GM19240 (cell line): ENCODE measurements around the gene CIT.

Experiments used
- DNase-seq: peaks from one replicate; pipeline ENCODE4 v3.0.0; 2011; ENCODE audit warnings: low spot score; ENCODE audit not compliant: insufficient read length

CIT gene

DNA sequence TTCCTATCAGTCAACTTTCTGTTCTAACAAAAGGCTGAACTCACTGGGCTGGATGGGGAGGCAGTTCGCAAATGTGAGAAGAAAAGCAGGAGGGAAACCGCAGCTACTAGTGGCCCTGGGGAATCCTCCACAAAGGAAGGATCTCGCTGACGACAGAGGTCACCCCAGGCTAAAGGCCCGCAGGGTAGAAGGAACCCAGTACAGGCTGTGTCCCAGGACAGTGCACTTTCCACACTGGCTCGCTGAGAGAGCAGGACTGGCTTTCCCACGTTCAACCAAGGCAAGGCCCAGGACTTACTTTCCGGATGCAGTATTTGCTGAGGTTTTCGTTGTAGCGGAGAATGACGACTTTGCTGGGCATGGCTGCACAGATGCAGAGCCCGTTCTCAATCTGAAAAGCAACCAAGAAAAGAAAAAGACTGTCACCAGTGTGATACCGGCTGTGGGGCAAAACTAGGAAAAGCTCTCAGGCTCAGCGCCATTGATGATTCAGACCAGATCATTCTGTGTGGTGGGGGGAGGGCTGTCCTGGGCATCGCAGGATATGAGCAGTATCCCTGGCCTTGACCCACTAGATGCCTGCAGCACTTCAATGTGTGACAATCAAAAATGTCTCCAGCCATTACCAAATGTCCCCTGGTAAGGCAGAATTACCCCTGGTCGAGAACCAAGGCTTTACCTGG lies 172.9 kb downstream of the CIT start:
- DNase-seq: no peak

DNA sequence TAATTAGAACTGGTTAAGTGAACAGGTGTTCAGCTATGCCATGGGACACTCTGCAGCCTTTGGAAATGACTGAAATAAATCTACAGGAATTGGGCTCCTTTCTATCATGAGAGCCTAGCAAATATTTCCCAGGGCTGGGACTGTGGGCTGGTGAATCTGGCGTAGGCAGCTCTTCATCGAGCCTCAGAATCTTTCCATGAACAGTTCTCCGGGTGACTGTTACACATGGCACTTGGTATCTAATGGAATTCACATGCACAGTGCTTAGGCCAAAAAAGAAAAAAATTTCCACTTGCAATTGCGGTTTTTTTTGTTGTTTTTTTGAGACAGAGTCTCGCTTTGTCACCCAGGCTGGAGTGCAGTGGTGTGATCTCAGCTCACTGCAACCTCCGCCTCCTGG lies 177.0 kb downstream of the CIT start:
- no peak for DNase-seq

DNA sequence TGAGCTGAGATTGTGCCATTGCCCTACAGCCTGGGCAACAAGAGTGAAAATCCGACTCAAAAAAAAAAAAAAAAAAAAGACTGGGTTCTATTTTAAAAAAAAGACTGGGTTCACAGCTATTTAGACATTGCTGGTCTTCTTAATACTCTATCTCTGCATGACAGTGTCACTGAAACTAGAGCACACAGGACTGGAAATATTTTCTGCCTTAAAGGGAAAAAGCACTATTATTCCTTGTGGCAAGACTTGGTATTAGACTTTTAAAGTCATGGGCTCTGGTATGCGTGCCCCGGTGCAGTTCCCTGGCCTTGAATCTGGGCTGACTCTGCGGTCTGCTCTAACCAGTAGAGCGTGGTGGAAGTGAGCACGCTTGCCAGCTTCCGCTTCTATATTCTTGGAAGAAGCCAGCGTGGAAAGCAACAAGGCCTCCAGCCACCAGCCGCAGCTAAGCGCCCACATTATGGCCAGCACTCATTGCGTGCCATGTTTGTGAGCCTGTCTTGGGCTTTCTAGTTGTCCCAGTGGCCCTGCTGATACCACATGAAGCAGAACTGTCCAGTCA lies 177.8 kb downstream of the CIT start:
- DNase-seq: no peak

DNA sequence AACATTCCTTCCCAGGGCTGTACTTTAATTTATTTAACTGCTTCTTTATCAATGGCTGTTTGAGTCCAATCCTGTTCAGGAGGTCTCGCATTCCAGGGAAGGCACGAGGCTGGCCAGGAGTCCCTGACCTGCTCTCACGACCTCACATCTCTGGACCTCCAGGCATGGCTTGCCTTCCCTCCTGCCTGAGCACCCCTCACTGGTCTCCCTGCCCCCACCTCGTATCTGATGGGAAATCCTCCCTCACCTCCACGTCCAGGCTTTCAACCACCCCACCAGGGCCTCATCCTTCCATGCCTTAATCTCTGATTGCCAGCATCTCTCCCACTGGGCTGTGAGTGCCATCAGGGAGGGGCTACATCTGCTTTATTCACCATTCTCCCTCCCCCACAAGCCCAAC lies 180.2 kb downstream of the CIT start:
- DNase-seq: no peak

DNA sequence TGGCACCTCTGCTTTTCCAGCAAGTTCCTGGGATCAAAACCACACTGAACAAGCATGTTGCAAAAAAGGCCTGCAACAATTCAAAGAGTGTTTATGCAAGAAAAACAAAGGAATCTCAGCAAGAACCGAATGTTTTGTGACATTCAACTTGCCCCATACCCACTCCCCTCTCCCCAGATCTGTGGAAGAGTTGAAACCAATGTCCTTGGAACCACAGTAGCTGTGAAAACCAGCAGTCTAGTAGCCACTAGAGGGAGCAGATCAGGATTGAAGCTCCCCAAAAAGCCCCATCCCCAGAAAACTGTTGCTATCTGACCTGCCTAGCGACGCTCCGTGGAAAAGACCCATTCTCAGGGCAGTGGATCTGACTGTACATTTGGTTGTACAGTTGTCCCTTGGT lies 182.1 kb downstream of the CIT start:
- no peak for DNase-seq

DNA sequence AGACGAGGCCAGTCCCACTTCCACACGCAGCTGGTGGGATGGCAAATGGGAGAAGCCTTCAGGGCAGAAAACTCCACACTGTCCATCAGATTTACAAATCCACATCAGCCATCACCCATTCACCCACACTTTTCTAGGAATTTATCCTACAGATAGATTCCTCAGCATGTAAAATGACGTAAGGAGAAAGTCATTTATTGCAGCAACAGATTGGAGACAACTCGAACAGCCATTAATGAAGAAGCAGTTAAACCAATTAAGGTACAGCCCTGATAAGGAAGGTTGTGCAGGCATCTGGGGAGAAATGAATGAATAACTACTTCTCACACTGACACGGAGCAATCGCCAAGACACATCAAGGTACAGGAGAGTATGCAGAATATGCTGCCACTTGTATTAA lies 183.0 kb downstream of the CIT start:
- no peak for DNase-seq

DNA sequence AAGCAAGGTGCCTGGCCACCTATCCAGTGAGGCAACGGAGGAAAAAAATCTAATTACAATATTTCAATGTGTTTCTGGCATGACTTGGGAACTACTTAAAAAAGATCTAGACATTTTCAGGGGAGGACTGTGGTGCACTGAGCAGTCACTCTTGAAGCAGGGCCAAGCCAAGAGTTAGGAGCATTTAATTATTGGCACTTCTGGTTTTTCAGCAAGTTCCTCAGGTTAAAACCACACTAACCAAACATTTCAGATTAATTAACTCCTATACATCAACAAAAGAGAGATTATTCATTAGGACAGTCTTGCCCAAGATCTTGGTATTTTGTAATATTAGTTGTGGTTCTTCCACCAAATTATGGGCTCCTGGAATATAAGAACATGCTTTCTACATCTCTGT lies 183.6 kb downstream of the CIT start:
- DNase-seq: no peak

DNA sequence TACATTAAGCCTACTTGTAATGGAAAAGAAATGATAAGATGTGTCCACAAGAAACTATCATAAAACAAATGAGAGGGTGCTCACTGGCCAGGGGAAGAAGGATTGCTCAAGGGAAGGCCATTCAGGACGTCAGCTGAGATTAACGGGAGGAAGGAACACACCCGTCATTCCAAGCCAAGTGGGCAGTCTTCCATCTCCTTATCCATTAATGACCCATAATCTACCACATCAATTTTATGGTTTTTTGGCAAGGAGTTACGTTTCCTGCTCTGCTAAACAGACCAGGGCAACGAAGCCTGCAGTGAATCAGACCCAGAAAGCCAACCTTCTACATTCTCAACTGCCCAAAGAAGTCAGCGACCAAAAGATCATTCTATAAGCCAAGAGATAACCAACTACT lies 184.1 kb downstream of the CIT start:
- no peak for DNase-seq

DNA sequence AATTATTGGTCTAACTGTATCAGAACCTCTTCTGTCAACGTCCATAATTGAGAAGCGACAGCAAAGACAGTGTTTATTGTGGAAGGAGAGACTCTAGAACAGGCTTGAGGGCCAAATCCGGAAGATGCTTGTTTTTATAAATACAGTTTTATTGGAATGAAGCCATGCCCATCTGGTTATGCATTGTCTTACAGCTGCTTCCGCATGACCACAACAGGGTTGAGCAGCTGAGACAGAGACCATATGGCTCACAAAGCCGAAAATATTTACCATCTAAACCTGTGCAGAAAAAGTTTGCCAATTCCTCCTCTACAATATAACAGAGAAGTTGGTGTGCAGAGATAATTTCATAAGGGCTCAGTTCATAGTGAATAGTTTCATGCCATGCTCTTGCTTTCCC lies 184.7 kb downstream of the CIT start:
- no peak for DNase-seq

DNA sequence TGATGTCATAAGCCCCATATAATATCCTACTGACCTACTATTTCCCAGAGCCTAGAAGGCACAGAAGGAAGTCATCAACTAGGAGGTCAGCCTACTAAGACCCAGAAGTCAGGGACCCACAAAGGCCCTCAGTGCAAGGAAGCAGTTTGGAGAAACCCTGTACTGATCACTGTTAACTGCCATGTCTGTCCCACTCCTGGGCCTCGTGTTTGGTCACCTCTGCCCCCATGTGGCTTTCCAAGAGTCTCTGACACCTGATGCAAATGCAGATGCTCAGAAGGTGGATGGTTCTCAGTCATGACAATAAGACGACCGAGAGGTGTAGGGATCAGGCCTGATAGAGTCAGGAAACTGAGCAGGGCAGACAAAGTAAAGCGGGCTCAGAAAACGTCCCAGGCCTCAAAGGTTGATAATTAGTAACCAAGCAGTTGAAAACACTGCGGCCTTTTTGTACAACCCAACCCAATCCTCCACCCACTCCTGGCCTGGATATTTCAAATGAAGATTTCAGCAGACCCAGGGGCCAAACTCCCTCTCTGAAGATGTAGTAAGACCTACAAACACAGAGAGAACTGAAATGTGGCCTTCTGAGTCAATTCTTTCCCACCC lies 185.8 kb downstream of the CIT start:
- no peak for DNase-seq

DNA sequence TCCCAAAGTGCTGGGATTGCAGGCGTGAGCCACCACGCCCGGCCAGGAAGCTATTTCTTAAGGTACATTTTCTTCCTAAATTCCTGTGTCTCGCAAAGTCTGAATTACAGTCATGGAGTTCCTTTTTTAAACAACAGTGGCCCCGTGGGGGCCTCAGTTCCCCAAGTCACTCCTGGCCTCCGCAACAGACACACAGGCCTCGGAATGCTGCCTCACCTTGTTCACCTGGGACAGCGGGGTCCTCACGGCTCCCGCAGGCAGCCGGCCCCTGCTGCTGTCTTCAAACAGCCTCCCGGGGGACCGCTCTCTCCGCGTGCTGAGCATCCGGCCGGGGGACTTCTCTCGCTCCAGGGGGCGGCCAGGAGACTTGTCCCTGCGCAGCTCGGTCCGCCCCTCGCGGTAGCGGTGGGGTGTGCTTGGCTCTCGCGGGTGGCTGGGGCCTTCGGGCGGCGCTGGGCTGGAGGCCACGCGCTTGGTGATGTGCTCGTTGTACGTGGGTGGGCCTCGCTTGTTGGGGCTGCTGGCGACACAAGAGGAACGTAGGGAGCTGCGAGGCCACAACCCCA lies 187.1 kb downstream of the CIT start:
- no peak for DNase-seq

DNA sequence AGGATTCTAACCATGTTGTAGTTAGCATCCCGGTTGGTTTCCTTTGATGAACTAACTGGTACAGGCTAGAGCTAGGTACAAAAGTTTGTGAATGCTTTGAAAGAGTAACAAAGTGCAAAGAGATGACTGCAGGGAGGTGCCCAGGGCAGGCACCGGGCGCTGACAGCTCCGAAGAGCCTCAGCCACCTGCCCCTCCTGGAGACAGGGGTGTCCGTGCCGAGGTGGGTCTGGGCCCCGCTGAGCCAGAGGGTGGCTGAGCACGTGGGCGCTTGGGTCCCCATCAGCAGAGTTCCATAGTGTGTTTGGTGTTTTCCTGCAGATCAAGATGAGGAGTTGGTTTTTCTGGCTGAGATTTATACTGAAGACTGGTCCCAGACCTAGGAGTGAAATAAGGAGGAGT lies 189.2 kb downstream of the CIT start:
- DNase-seq: no peak

DNA sequence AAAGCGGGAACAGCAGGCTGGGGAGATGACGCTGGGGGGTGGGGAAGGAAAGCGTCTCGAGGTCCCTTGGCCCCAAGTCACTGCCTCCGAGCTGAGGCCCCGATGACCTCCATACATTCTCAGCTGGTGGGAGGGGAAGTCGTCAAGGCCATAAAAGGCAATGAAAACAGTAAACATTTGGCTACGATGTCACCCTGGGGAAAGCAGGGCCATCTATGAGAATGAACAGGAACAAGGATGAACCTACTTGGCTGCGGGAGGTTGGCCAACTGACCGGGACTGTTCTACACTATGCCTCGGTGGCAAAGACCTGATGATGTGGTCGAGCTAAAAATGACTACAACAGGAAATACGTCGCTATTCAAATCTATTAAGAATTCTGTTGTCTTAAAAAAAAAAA lies 189.7 kb downstream of the CIT start:
- DNase-seq: no peak

DNA sequence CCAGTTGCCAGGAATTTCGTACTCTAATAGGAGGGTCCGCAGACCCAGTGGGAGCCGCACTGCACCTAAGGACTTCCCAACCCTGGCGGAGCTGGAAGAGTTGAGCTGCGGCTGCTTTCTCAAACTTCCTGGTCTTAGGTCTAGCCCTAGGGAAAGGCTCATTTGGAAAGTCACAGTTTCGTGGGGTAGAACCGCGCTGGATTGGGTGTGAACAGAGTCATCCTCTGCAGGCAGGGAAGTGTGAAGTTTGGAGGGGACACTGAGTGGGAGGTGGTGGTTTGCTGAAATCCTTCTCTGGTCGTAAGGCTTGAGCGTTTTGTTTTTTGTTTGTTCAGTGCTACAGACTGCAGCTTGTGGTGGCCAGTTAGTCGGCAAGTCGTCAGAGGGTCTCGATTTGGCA lies 190.3 kb downstream of the CIT start:
- no peak for DNase-seq

DNA sequence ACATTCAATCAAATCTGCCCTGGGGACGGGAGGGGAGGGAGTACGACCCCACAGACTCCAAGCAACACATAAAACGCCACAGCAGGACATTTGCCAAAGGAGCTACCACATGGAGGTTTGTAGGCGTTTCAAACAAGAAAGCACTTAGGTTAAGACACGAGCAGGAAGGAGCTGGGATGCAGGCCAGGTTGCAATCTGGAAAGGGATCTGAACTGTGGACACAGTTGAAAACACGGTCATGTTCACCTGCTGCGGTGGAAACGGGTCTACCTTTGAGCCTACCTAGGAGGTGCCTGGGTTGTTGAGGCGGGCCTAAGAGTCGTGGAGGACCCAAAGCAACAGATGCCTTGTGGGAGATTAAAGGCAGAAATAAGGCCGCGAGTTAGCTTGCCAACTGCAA lies 190.8 kb downstream of the CIT start:
- no peak for DNase-seq

DNA sequence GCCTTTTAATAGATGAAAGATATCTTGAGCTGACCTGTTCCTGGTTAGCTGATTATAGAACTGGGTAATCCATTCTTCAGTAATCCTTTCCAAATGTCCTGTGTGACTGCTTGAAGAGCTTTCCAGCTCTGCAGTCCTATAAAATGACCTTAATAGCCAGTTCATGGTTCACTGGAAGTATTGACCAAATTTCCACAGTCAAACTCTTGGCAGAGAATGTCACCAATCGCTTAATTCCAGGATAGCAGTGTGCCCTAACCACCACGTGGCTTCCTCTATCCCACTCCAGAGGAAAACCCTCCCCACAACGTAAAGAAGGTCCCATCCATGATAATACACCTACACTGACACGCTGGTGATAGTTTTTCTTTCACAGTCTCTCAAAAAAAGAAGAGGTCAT lies 191.7 kb downstream of the CIT start:
- no peak for DNase-seq

DNA sequence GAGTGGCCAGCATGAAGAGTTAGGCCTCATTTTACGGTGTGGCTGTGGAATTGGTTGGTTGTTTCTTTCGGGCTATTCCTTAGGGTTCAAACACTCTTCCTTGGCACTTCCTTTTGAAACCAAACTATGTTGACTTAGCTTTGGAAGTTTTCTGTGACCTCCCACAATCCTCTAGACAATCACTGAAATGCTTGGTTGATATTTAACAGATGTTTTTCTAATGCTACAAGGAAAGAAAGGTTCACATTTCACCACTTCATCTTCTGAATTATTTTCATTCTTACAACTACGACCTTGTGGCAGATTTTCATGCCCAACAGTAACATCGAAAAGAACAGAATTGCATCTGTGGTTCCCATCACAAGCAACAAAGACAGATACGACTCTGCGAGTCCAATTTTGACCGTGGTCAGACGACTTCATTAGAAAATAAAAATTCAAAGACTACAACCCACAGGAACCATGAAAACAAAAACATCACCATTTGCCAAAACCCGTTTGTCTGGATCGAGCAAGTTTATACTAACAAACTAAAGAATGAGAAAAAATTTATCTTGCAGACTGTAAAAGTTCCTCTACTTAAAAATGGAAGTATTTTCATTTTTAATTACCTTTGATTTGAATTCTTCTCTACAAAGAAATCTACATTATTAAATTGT lies 192.3 kb downstream of the CIT start:
- no peak for DNase-seq

DNA sequence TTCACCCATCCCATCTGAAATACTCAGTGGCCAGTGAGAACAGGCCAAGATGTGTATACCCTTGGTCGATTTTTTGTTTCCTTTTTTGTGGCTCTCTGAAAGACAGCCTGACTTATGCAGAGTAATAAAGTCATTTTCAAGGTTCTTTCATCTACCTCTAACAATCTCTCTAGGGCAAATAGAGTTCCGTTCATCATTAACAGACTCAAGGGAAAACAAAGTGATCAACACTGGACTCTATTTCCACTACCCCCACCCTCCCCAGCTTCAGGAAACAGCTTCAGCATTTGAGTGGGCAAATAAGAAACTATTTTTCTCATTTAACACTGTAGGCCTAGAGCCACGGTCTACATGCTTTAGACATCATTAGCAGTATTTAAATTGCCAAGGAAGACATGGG lies 193.3 kb downstream of the CIT start:
- DNase-seq: no peak

DNA sequence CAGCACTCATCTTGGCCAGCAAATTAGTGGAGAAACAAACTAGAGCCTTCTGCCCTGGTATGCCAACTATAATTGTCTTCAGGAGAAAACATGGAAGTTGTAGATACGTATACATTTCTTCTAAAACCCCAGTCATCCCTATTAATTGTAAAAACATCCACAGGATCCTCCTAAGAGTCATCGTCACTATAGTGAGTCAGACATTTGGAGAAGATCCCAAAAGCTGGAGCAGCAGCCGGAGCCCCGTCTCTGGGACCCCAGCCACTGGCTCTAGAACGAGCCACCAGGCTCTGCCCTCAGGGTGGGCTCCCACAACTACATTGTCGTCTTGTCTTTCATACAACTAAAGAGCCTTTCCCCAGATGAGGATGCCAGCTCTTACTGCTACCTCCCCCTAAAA lies 193.7 kb downstream of the CIT start:
- DNase-seq: no peak

DNA sequence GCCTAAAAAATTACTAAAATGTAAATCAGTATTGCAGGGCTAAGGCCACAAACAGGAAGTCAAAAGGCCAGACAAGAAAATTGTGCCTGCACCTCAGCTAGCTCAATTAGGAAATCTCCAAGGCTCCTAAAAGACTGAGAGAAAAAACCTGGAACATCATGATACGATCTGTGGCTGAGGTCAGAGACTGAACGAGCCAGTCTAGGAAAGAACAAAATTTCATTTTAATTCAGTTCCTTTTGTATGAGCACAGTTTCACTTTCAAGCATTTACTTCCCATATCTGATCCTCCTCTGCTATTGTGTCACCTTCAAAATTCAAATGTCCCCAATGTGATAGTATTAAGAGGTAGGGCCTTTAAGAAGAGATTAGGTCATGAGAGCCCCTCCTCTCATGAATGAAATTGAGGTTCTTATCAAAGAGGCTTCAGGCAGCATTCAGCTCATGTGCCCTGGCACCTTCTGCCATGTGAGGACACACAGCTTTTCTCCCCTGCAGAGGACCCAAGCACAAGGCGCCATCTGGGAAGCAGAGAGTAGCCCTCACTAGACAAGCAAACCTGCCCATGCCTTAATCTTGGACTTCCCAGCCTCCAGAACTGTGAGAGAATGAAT lies 194.4 kb downstream of the CIT start:
- DNase-seq: no peak

DNA sequence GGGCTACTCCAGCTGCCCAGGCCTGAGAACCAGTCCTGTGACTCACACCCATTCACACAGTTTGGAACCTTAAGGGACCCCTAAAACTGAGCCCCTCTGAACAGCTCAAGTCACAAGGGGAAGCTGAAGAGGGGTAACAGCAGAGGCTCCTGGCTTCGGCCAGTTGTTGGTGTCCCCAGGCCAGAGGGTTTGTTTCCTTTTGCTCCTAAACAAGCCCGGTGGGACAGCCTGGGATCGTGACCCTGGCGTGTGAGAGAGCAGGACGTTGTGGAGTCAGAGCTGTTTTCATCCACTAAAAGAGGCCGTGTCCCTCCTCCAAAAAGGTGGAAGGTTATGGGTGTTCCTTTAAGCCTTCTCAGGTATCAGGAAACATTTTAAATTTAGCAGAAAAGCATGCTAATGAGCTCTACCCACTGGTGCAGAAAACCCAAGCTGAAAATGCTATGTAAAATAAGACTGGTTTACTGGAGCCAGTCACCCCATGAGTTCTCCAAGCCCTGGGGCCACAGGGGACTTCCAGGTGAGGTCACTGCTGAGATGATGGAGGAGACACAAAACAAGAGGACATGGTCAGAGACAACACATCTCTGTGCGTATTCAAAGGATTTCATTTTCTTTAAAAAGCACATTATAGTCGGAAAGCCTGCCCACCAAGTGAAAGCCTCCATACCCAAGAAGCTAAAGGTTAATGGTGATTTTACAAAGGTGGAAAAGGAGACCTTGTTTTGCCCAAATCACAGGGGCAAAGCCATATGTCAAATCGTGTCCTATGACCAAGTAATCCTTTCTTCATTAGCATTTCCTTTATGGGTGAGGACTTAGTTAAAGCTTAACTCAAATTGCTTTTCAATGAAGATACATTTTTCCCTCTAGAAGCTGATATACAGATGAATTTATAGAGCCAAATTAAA lies 195.1 kb downstream of the CIT start:
- DNase-seq: no peak
